Hepatocyte (in vitro differentiated cells): Measurements from ENCODE around the gene DRG2.

ENCODE experiments used
- EZH2 ChIP-seq: fragments of 200-600 bp; sonication (generic); IDR thresholded peaks from 2 replicates; pipeline ENCODE4 v1.6.1; 2016; ENCODE audit warnings: antibody characterized with exemption, mild to moderate bottlenecking, borderline replicate concordance
- EZH2phosphoT487 ChIP-seq: fragments of 200-600 bp; sonication (generic); IDR thresholded peaks from one replicate; pipeline ENCODE4 v1.6.1; 2018; ENCODE audit warnings: antibody characterized with exemption, mild to moderate bottlenecking, low read depth, moderate library complexity; ENCODE audit not compliant: unreplicated experiment, severe bottlenecking
- TF ChIP-seq, protein P1 (sequence below): fragments of 200-600 bp; sonication (generic); IDR thresholded peaks from 2 replicates; pipeline ENCODE4 v1.5.1; 2016; ENCODE audit warnings: antibody characterized with exemption, mild to moderate bottlenecking; ENCODE audit not compliant: poor library complexity

DNA sequence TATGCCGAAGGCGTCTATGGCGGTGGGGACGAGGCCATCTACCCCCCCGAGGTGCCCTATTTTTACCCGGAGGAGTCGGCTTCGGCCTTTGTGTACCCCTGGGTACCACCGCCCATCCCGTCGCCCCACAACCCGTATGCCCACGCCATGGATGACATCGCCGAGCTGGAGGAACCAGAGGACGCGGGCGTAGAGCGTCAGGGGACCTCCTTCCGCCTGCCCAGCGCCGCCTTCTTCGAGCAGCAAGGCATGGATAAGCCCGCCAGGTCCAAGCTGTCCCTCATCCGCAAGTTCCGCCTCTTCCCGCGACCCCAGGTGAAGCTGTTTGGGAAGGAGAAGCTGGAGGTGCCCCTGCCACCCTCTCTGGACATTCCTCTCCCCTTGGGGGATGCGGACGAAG lies 32.2 kb downstream of the DRG2 start:
- TF ChIP-seq, protein P1, sequence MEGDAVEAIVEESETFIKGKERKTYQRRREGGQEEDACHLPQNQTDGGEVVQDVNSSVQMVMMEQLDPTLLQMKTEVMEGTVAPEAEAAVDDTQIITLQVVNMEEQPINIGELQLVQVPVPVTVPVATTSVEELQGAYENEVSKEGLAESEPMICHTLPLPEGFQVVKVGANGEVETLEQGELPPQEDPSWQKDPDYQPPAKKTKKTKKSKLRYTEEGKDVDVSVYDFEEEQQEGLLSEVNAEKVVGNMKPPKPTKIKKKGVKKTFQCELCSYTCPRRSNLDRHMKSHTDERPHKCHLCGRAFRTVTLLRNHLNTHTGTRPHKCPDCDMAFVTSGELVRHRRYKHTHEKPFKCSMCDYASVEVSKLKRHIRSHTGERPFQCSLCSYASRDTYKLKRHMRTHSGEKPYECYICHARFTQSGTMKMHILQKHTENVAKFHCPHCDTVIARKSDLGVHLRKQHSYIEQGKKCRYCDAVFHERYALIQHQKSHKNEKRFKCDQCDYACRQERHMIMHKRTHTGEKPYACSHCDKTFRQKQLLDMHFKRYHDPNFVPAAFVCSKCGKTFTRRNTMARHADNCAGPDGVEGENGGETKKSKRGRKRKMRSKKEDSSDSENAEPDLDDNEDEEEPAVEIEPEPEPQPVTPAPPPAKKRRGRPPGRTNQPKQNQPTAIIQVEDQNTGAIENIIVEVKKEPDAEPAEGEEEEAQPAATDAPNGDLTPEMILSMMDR, result no peak
- TF ChIP-seq EZH2 (no peak), EZH2phosphoT487 (no peak)
